ENCODE results near the gene ARL4C.
"Not testable (repeated sequence)": the region's sequence is repeated elsewhere in the genome, so short reads cannot be mapped to it uniquely, and the experiment has no call there.

Gene ARL4C

GRCh38 chr2:234462218-234462992 is 34.5 kb downstream of the ARL4C start:
- TF ChIP-seq CTCF (IDR thresholded peaks at IDR 0.05; ENCODE audit: borderline replicate concordance, insufficient read depth, low read depth, low read length), result no peak
- H3K4me3 ChIP-seq (ENCODE audit: low read depth, low read length), result no peak overlapping the region

DNA sequence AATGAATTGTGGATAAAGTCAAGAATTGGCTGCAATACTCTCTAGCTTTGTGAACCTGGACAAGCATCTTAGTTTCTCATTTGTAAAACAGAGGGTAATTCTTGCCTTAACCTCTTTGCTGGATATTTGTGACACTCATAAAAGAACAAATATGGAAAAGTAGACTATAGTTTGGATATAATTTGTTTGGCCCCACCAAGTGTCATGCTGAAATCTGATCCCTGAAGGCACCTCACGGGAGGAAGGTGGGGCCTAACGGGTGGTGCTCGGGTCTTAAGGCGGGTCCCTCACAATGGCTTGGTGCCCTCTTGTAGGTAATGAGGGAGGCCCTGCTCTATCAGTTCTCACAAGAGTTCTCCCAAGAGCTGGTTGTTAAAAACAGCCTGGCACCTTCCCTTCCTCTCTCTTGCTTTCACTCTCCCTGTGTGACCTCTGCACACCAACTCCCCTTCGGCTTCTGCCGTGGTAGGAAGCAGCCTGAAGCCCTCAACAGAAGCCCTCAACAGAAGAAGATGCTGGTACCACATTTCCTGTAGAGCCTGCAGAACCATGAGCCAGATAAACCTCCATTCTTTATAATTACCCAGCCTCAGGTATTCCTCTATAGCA is 37.4 kb downstream of the ARL4C start:
- TF ChIP-seq CTCF (IDR thresholded peaks at IDR 0.05; ENCODE audit: borderline replicate concordance, insufficient read depth, low read depth, low read length), result no peak

DNA sequence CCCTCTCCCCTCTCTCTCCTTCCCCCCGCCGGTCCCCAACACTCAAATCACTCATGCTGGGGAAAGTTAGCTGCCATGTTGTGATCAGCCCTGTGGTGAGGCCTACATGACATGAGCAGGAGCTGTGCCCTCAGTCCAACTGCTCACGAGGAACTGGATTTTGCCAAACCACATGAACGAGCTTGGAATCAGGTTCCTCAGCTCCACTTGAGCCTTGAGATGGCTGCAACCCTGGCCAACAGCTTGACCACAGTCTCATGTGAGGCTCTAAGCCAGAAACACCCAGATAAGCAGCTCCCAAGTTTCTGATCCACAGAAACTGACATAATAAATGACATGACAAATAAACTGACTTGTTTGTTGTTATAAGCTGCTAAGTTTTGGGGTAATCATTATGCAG is 38.4 kb downstream of the ARL4C start:
- no peak for TF ChIP-seq CTCF (IDR thresholded peaks at IDR 0.05; ENCODE audit: borderline replicate concordance, insufficient read depth, low read depth, low read length)
- no peak overlapping the region for H3K4me3 ChIP-seq (ENCODE audit: low read depth, low read length)

More for the DNA sequence above, 37.4 kb downstream of the ARL4C start:
- H3K4me3 ChIP-seq (ENCODE audit: low read depth, low read length), result no peak overlapping the region

- TF ChIP-seq CTCF (IDR thresholded peaks at IDR 0.05; ENCODE audit: borderline replicate concordance, insufficient read depth, low read depth, low read length), result no peak
- H3K4me3 ChIP-seq (ENCODE audit: low read depth, low read length), result no peak overlapping the region
Observed at GRCh38 chr2:234457421-234457820, 39.5 kb downstream of the ARL4C start.

DNA sequence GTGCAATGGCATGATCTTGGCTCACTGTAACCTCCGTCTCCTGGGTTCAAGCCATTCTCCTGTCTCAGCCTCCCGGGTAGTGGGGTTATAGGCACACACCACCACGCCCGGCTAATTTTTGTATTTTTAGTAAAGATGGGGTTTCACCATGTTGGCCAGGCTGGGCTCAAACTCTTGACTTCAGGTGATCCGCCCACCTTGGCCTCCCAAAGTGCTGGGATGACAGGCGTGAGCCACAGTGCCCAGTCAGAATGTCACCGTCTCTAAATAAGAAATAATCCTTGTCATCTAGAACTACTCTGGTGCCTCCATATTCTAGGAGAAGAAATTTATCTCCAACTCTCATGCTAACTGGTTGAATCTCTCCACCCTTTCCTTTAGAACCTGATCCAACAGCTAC is 41.6 kb downstream of the ARL4C start:
- H3K4me3 ChIP-seq (ENCODE audit: low read depth, low read length), result not testable (repeated sequence)

DNA sequence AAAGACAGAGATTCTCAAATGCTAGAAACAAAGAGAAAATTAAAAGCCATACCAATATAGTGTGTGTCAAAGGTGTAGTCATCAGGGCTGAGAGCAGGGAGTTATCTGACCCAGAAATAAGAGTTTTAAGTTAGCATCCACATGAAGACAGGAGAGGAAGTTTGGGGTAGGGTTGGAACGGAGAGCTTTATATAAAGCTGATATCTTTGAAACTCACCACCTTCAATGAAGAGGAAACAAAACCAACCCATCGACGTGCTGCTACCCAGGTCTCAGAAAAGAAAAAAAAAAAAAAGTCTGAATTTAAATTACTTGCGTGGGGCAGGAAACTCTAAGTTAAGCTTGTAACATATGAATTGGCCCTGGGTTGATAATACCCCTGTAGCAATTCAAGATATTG is 42.4 kb downstream of the ARL4C start:
- no peak overlapping the region for H3K4me3 ChIP-seq (ENCODE audit: low read depth, low read length)
- TF ChIP-seq CTCF (IDR thresholded peaks at IDR 0.05; ENCODE audit: borderline replicate concordance, insufficient read depth, low read depth, low read length), result no peak

GRCh38 chr2:234453216-234453615 is 43.7 kb downstream of the ARL4C start:
- no peak for TF ChIP-seq CTCF (IDR thresholded peaks at IDR 0.05; ENCODE audit: borderline replicate concordance, insufficient read depth, low read depth, low read length)
- no peak overlapping the region for H3K4me3 ChIP-seq (ENCODE audit: low read depth, low read length)

Measured in GM12875 (cell line).